Astrocyte (in vitro differentiated cells and primary cell): ENCODE results near the gene PDE8A.

ENCODE experiments used
- EZH2 ChIP-seq: IDR thresholded peaks from 2 replicates; pipeline ENCODE4 v1.6.1; 2012; ENCODE audit warnings: mild to moderate bottlenecking, low read length, inconsistent platforms; ENCODE audit not compliant: insufficient read depth
- TF ChIP-seq, protein P1 (sequence below): IDR thresholded peaks from 2 replicates; pipeline ENCODE4 v1.5.1; 2011; ENCODE audit warnings: low read depth, mild to moderate bottlenecking, inconsistent platforms, low read length, moderate library complexity; ENCODE audit not compliant: insufficient read depth

DNA sequence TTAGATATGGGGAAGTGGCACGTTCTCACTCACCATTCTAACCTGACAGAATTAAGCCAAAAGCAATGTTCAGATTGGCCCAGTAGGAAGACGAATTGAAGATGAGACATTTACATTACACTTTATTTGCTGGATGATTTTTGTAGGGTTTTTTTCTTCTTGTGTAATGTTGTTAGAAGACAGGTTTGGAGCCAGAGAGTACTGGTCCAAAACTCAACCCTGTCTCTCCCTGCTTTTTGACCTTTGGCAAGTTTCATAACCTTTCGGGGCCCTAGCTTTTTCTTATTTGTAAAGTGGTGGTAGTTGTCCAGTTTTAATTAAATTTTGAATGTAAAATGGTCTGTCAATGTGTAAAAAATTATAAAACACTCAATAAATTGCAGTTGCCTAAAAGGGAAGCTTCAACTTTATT, 29.5 kb downstream of the PDE8A start:
- TF ChIP-seq, protein P1, sequence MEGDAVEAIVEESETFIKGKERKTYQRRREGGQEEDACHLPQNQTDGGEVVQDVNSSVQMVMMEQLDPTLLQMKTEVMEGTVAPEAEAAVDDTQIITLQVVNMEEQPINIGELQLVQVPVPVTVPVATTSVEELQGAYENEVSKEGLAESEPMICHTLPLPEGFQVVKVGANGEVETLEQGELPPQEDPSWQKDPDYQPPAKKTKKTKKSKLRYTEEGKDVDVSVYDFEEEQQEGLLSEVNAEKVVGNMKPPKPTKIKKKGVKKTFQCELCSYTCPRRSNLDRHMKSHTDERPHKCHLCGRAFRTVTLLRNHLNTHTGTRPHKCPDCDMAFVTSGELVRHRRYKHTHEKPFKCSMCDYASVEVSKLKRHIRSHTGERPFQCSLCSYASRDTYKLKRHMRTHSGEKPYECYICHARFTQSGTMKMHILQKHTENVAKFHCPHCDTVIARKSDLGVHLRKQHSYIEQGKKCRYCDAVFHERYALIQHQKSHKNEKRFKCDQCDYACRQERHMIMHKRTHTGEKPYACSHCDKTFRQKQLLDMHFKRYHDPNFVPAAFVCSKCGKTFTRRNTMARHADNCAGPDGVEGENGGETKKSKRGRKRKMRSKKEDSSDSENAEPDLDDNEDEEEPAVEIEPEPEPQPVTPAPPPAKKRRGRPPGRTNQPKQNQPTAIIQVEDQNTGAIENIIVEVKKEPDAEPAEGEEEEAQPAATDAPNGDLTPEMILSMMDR = no peak
- no peak for TF ChIP-seq EZH2
